K562 (cell line): ENCODE measurements around the gene HEXD. TPM values are rescaled to one million over a fixed set of nuclear protein-coding genes. Genes with fewer than 3 reads are reported as not detected.

Source experiments
- CBX1 ChIP-seq: sonication (generic); IDR thresholded peaks from 2 replicates; pipeline ENCODE4 v1.6.1; 2016; ENCODE audit warnings: antibody characterized with exemption, low read depth, mild to moderate bottlenecking
- CHD2 ChIP-seq: IDR thresholded peaks from 2 replicates; pipeline ENCODE4 v1.6.1; 2011; ENCODE audit warnings: low read depth, low read length
- CREB1 ChIP-seq, 2 experiments: sonication (generic) in 1 of 2; formaldehyde crosslinking in 1 of 2; IDR thresholded peaks; 2 replicates each; pipeline versions ENCODE4 v1.6.1 to v1.8.0; 2012 to 2022; ENCODE audit warnings: inconsistent platforms in 1 of 2, mild to moderate bottlenecking in 1 of 2, missing genetic modification reagents in 1 of 2, moderate library complexity in 1 of 2
- DACH1 ChIP-seq: fragments of 450-650 bp; IDR thresholded peaks from 2 replicates; pipeline ENCODE4 v1.6.1; 2018; ENCODE audit not compliant: partially characterized antibody
- MBD2 ChIP-seq: sonication (generic); IDR thresholded peaks from 2 replicates; pipeline ENCODE4 v1.6.1; 2016; ENCODE audit warnings: low read depth, borderline replicate concordance
- MCM7 ChIP-seq, 2 experiments: fragments of 450-650 bp; IDR thresholded peaks; 2 replicates each; pipeline ENCODE4 v1.6.1; 2016 to 2018
- MEF2D ChIP-seq: conservative IDR thresholded peaks from 2 replicates; pipeline ENCODE4 v1.6.1; 2016; ENCODE audit warnings: low read depth, missing genetic modification characterization, missing compliant biosample characterization
- NCOA4 ChIP-seq: fragments of 450-650 bp; IDR thresholded peaks from 2 replicates; pipeline ENCODE4 v1.6.1; 2018; ENCODE audit warnings: mild to moderate bottlenecking; ENCODE audit not compliant: partially characterized antibody
- NFATC3 ChIP-seq: fragments of 450-650 bp; IDR thresholded peaks from 2 replicates; pipeline ENCODE4 v1.6.1; 2017; ENCODE audit warnings: mild to moderate bottlenecking
- POLR2G ChIP-seq: fragments of 200-400 bp; formaldehyde crosslinking; IDR thresholded peaks from 2 replicates; pipeline ENCODE4 v1.6.1; 2017; ENCODE audit warnings: low read depth, mild to moderate bottlenecking, antibody characterized with exemption, low read length, moderate library complexity
- SIRT6 ChIP-seq: IDR thresholded peaks from one replicate; pipeline ENCODE4 v1.6.1; 2012; ENCODE audit warnings: low read depth, mild to moderate bottlenecking, control low read depth, inconsistent platforms, low read length, moderate library complexity
- SUPT5H ChIP-seq: fragments of 450-650 bp; IDR thresholded peaks from 2 replicates; pipeline ENCODE4 v1.6.1; 2016
- TBL1XR1 ChIP-seq, 2 experiments: IDR thresholded peaks; 2 replicates each; pipeline ENCODE4 v1.6.1; 2012; ENCODE audit warnings: improper control_type of control experiment in 2 of 2, low read length in 2 of 2, mild to moderate bottlenecking in 1 of 2
- ZFX ChIP-seq: sonication (generic); formaldehyde crosslinking; IDR thresholded peaks from 2 replicates; pipeline ENCODE4 v1.8.0; 2022; ENCODE audit warnings: mild to moderate bottlenecking, missing genetic modification reagents, moderate library complexity
- ZNF431 ChIP-seq: sonication (generic); formaldehyde crosslinking; IDR thresholded peaks from 2 replicates; pipeline ENCODE4 v1.8.0; 2022; ENCODE audit warnings: mild to moderate bottlenecking, missing genetic modification reagents
- ZNF695 ChIP-seq: fragments of 450-650 bp; formaldehyde crosslinking; IDR thresholded peaks from 2 replicates; pipeline ENCODE4 v1.4.0; 2020; ENCODE audit warnings: mild to moderate bottlenecking, moderate library complexity
- ZNF77 ChIP-seq: fragments of 250-450 bp; sonication (Bioruptor Pico); IDR thresholded peaks from 2 replicates; pipeline ENCODE4 v1.5.0; 2020
- polyA plus RNA-seq, 8 experiments: library from polyadenylated mRNA; depleted of rRNA in 4 of 8; stranded (reverse) in 5 of 8; unstranded in 3 of 8; fragments of >200 nt; fragmentation: Nextera tagmentation in 2 of 8; fragmentation: Illumina TruSeq in 1 of 8; extraction: Ambion mirVana in 2 of 8; extraction: Trizol in 1 of 8; gene quantifications; 2 replicates each; pipeline versions ENCODE4 v1.2.1 to v1.2.3, GENCODE V29; 2011 to 2014; ENCODE audit warnings: inconsistent platforms in 1 of 8, missing spikeins in 1 of 8
- total RNA-seq, 7 experiments: library from RNA; depleted of rRNA in 6 of 7; stranded (reverse); fragments of >200 nt in 6 of 7; fragmentation: Illumina TruSeq in 2 of 7; extraction: Trizol in 2 of 7; gene quantifications; 2 replicates each; pipeline versions ENCODE4 v1.2.1 to v1.2.3, GENCODE V29; 2011 to 2021; ENCODE audit warnings: low replicate concordance in 1 of 7
- TF ChIP-seq, protein P1 (sequence below): fragments of 450-650 bp; IDR thresholded peaks from 2 replicates; pipeline ENCODE4 v1.6.1; 2016; ENCODE audit warnings: mild to moderate bottlenecking, moderate library complexity
- TF ChIP-seq, protein P2 (sequence below): fragments of 450-650 bp; IDR thresholded peaks from 2 replicates; pipeline ENCODE4 v1.6.1; 2016; ENCODE audit warnings: antibody characterized with exemption

HEXD gene
- total and polyA plus RNA-seq, 9 of the 15 experiments (the other 6 are each of a cell fraction or from before 2014, with no cell fraction given), result 1.0 to 25.3 (median 10.0) TPM

DNA sequence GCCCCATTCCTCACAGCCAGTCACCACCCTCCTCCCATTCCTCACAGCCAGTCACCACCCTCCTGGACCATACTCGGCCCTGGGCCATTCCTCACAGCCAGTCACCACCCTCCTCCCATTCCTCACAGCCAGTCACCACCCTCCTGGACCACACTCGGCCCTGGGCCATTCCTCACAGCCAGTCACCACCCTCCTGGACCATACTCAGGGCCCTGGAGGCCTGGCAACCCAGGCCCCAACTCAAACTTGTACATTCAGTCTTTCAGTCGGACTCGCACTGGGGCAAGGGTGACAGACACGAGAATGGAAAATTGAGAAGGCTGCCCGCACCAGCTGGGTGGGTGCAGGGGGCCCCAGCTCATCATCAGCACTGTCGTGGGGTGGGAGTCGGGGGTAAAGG, 71.0 kb downstream of the HEXD start (continued):
- TF ChIP-seq, protein P1, sequence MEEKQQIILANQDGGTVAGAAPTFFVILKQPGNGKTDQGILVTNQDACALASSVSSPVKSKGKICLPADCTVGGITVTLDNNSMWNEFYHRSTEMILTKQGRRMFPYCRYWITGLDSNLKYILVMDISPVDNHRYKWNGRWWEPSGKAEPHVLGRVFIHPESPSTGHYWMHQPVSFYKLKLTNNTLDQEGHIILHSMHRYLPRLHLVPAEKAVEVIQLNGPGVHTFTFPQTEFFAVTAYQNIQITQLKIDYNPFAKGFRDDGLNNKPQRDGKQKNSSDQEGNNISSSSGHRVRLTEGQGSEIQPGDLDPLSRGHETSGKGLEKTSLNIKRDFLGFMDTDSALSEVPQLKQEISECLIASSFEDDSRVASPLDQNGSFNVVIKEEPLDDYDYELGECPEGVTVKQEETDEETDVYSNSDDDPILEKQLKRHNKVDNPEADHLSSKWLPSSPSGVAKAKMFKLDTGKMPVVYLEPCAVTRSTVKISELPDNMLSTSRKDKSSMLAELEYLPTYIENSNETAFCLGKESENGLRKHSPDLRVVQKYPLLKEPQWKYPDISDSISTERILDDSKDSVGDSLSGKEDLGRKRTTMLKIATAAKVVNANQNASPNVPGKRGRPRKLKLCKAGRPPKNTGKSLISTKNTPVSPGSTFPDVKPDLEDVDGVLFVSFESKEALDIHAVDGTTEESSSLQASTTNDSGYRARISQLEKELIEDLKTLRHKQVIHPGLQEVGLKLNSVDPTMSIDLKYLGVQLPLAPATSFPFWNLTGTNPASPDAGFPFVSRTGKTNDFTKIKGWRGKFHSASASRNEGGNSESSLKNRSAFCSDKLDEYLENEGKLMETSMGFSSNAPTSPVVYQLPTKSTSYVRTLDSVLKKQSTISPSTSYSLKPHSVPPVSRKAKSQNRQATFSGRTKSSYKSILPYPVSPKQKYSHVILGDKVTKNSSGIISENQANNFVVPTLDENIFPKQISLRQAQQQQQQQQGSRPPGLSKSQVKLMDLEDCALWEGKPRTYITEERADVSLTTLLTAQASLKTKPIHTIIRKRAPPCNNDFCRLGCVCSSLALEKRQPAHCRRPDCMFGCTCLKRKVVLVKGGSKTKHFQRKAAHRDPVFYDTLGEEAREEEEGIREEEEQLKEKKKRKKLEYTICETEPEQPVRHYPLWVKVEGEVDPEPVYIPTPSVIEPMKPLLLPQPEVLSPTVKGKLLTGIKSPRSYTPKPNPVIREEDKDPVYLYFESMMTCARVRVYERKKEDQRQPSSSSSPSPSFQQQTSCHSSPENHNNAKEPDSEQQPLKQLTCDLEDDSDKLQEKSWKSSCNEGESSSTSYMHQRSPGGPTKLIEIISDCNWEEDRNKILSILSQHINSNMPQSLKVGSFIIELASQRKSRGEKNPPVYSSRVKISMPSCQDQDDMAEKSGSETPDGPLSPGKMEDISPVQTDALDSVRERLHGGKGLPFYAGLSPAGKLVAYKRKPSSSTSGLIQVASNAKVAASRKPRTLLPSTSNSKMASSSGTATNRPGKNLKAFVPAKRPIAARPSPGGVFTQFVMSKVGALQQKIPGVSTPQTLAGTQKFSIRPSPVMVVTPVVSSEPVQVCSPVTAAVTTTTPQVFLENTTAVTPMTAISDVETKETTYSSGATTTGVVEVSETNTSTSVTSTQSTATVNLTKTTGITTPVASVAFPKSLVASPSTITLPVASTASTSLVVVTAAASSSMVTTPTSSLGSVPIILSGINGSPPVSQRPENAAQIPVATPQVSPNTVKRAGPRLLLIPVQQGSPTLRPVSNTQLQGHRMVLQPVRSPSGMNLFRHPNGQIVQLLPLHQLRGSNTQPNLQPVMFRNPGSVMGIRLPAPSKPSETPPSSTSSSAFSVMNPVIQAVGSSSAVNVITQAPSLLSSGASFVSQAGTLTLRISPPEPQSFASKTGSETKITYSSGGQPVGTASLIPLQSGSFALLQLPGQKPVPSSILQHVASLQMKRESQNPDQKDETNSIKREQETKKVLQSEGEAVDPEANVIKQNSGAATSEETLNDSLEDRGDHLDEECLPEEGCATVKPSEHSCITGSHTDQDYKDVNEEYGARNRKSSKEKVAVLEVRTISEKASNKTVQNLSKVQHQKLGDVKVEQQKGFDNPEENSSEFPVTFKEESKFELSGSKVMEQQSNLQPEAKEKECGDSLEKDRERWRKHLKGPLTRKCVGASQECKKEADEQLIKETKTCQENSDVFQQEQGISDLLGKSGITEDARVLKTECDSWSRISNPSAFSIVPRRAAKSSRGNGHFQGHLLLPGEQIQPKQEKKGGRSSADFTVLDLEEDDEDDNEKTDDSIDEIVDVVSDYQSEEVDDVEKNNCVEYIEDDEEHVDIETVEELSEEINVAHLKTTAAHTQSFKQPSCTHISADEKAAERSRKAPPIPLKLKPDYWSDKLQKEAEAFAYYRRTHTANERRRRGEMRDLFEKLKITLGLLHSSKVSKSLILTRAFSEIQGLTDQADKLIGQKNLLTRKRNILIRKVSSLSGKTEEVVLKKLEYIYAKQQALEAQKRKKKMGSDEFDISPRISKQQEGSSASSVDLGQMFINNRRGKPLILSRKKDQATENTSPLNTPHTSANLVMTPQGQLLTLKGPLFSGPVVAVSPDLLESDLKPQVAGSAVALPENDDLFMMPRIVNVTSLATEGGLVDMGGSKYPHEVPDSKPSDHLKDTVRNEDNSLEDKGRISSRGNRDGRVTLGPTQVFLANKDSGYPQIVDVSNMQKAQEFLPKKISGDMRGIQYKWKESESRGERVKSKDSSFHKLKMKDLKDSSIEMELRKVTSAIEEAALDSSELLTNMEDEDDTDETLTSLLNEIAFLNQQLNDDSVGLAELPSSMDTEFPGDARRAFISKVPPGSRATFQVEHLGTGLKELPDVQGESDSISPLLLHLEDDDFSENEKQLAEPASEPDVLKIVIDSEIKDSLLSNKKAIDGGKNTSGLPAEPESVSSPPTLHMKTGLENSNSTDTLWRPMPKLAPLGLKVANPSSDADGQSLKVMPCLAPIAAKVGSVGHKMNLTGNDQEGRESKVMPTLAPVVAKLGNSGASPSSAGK, result no peak
- TF ChIP-seq CHD2, result no peak
- TF ChIP-seq, protein P2, sequence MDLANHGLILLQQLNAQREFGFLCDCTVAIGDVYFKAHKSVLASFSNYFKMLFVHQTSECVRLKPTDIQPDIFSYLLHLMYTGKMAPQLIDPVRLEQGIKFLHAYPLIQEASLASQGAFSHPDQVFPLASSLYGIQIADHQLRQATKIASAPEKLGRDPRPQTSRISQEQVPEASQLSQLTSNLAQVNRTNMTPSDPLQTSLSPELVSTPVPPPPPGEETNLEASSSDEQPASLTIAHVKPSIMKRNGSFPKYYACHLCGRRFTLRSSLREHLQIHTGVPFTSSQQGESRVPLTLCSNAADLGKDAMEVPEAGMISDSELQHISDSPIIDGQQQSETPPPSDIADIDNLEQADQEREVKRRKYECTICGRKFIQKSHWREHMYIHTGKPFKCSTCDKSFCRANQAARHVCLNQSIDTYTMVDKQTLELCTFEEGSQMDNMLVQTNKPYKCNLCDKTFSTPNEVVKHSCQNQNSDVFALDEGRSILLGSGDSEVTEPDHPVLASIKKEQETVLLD, result no peak
- no peak for TF ChIP-seq MBD2
- TF ChIP-seq CBX1, result no peak
- no peak for TF ChIP-seq MEF2D (tag)
- no peak for TF ChIP-seq TBL1XR1 (IDR thresholded peaks at IDR 0.05; ENCODE audit: low read length in 2 of 2)
- no peak for TF ChIP-seq CREB1 (IDR thresholded peaks at IDR 0.05)
- TF ChIP-seq CREB1 (CRISPR knock-in tag; IDR thresholded peaks at IDR 0.05), result no peak
- no peak for TF ChIP-seq MCM7 (IDR thresholded peaks at IDR 0.05)
- TF ChIP-seq NCOA4, result no peak
- TF ChIP-seq ZNF431 (CRISPR knock-in tag), result no peak
- TF ChIP-seq ZNF77, result no peak
- no peak for TF ChIP-seq ZNF695 (CRISPR knock-in tag)
- peak; percentile 67 for TF ChIP-seq POLR2G
- TF ChIP-seq ZFX (CRISPR knock-in tag), result 0 out of 2 replicates have a peak, but pooled peaks have one; percentile 18
- no peak for TF ChIP-seq SIRT6
- no peak for TF ChIP-seq NFATC3
- TF ChIP-seq SUPT5H, result peak; percentile 59; the same call in 1 of the 2 replicates
- TF ChIP-seq DACH1, result no peak
- TF ChIP-seq, all 486 proteins: peak for 7
